ENCODE results near the gene PPM1H.
"Not testable (repeated sequence)": the region's sequence is repeated elsewhere in the genome, so short reads cannot be mapped to it uniquely, and the experiment has no call there.

Gene PPM1H

GRCh38 chr12:62738105-62738504, 196.8 kb downstream of the PPM1H start:
- no peak for TF ChIP-seq ZFX (IDR thresholded peaks at IDR 0.05)
- no peak for TF ChIP-seq CTCF (conservative IDR thresholded peaks at IDR 0.05)

DNA sequence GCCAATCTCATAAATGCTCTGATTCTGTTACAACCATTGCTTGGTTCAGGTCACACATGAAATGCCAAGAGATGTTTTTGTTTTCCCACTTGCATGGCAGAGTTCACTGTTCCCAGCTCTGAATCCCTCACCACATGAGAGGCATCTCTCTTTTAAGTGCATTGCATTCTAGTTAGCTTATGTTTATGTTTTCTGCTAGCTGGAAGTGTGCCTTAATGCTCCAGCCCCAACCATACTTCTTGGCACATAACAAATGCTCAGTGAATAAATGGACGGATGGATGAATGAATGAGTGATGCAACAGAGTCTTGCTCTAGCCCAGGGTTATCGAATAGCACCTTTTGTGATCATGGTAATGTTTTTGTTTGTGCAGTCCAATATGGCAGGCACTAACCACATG, 197.3 kb downstream of the PPM1H start:
- TF ChIP-seq ZFX (IDR thresholded peaks at IDR 0.05) = no peak
- TF ChIP-seq CTCF (conservative IDR thresholded peaks at IDR 0.05) = no peak
- no peak overlapping the region for H3K27ac ChIP-seq

More at GRCh38 chr12:62738105-62738504, 196.8 kb downstream of the PPM1H start:
- no peak overlapping the region for H3K27ac ChIP-seq

DNA sequence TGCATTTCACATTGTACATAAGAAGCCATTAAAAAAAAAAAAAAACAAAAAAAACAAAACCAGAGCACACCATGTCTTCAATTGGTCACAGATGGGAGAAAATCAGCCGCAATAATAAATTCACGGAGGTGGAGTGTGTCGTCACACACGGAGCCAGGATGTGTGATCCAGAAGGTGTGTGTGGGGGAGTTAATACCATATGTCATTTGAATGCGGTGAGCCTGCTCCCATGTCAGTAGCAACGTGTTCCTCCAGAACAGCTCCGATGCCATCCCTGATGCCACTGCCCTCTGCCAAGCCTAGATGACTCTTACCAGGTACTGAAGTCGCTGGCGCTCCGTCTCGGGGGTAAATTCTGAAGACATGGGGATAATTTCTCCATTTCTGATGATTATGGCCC, 197.8 kb downstream of the PPM1H start:
- TF ChIP-seq CTCF (conservative IDR thresholded peaks at IDR 0.05) (no peak), ZFX (IDR thresholded peaks at IDR 0.05) (no peak)
- H3K27ac ChIP-seq = no peak overlapping the region

DNA sequence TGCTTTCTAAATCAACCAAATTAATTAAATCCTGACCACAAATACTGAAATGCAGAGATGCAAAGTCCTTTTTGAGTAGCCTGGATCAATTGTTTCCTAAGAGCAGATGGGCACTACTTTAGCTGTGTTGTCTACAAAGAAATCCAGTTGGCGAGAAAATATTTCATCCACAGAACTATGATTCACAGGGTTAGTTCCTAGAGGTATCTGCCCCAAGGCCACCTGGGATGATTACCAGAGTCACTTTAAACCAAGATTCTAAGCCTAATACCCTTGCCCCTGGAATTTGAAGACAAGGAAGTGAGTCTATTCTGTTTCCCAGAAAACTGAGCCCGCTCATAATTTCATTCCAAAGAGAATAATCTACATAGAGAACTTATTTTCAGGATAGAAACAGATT, 198.4 kb downstream of the PPM1H start:
- TF ChIP-seq CTCF (conservative IDR thresholded peaks at IDR 0.05) = no peak
- TF ChIP-seq ZFX (IDR thresholded peaks at IDR 0.05) = no peak
- no peak overlapping the region for H3K27ac ChIP-seq

DNA sequence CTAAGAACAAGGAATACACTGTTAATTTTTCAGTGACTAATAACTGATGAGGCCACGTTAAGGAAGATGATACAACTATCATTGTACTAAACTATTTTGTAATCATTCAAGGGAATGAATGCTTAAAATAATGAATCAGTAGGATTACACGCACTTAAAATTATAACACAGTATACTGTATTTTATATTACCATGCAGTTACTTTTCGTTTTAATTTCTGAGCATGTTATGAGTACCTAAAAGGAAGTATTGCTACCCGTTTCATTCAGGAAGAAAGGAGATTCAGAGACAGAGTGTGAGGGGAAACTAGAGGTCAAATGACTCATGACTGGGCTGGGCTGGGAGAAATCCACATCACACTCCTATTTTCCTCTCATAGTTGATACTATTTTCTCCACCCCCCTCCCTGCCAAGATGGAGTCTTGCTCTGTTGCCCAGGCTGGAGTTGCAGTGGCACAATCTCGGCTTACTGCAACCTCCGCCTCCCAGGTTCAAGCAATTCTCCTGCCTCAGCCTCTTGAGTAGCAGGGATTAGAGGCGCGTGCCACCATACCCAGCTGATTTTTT, 202.0 kb downstream of the PPM1H start:
- no peak overlapping the region for H3K27ac ChIP-seq
- TF ChIP-seq ZFX (IDR thresholded peaks at IDR 0.05) (no peak), CTCF (conservative IDR thresholded peaks at IDR 0.05) (no peak)

- TF ChIP-seq CTCF (conservative IDR thresholded peaks at IDR 0.05) (no peak), ZFX (IDR thresholded peaks at IDR 0.05) (no peak)
- no peak overlapping the region for H3K27ac ChIP-seq
Observed at GRCh38 chr12:62731055-62731820, 203.7 kb downstream of the PPM1H start.

DNA sequence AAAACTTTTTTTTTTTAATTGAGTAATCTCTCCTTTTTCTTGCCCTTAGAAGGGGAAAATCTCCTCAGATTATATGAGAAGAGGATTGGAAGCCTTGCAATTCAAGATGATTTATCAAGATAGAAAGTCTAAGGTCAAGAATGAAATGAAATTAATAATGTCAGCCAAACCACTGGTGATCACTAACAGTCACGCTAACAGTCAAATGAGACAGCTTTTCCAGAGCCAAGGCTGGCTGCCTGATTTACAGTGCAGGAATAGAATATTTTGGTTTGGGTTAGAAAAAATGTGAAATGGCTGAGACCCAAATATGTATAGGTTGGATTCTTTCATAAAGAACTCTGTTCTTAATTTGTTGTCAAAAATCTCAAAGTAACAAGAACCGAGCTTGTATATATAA, 204.3 kb downstream of the PPM1H start:
- TF ChIP-seq CTCF (conservative IDR thresholded peaks at IDR 0.05) (no peak), ZFX (IDR thresholded peaks at IDR 0.05) (no peak)

GRCh38 chr12:62729579-62730544, 205.1 kb downstream of the PPM1H start:
- H3K27ac ChIP-seq = not testable (repeated sequence)

More for the DNA sequence above, 204.3 kb downstream of the PPM1H start:
- H3K27ac ChIP-seq = no peak overlapping the region

All from C4-2B (cell line).